Common myeloid progenitor, CD34-positive (primary cell): ENCODE results near the gene WWOX.

Source experiments
- CTCF ChIA-PET: fragments of 350-600 bp; sonication (Branson Sonifier 250); formaldehyde crosslinking; loops from one replicate; lab custom pipeline; 2021; ENCODE audit warnings: antibody characterized with exemption; lab: Charles Lee
- POLR2A ChIA-PET: fragments of 350-600 bp; sonication (Branson Sonifier 250); formaldehyde crosslinking; loops from one replicate; lab custom pipeline; 2021; ENCODE audit warnings: antibody characterized with exemption; lab: Charles Lee
- DNase-seq, 3 donors: peaks; one replicate each; pipeline versions ENCODE4 v3.0.0 to v3.0.0-alpha.2; 2013
- H3K27ac ChIP-seq, 2 experiments: 1 replicate in 1 of 2; 2 replicates in 1 of 2; pipeline ENCODE4 v1.7.0; 2013; ENCODE audit warnings: inconsistent platforms in 2 of 2, low read length in 2 of 2, mild to moderate bottlenecking in 2 of 2, low read depth in 1 of 2, moderate library complexity in 1 of 2; ENCODE audit not compliant: severe bottlenecking in 2 of 2, insufficient read depth in 1 of 2, poor library complexity in 1 of 2
- H3K27me3 ChIP-seq, 5 experiments: replicated peaks in 2 of 5; 1 replicate in 3 of 5; 2 replicates in 2 of 5; pipeline versions ENCODE4 v1.6.1 to v1.7.0; 2013; ENCODE audit warnings: low read length in 4 of 5, mild to moderate bottlenecking in 2 of 5, moderate library complexity in 2 of 5, inconsistent platforms in 1 of 5; ENCODE audit not compliant: insufficient read depth in 5 of 5, control insufficient read depth in 4 of 5
- H3K36me3 ChIP-seq, 4 experiments: 1 replicate in 2 of 4; 2 replicates in 2 of 4; pipeline versions ENCODE4 v1.6.1 to v1.7.0; 2013; ENCODE audit warnings: low read length in 3 of 4, control low read depth in 1 of 4, mild to moderate bottlenecking in 1 of 4; ENCODE audit not compliant: control insufficient read depth in 4 of 4, insufficient read depth in 4 of 4
- H3K4me1 ChIP-seq, 4 experiments: 1 replicate in 3 of 4; 2 replicates in 1 of 4; pipeline versions ENCODE4 v1.6.1 to v1.7.1; 2013; ENCODE audit warnings: low read length in 3 of 4, mild to moderate bottlenecking in 3 of 4, control low read depth in 1 of 4, inconsistent platforms in 1 of 4, moderate library complexity in 1 of 4; ENCODE audit not compliant: control insufficient read depth in 4 of 4, insufficient read depth in 4 of 4; ENCODE audit errors: control extremely low read depth in 1 of 4
- H3K4me3 ChIP-seq, 7 experiments: 1 replicate in 4 of 7; 2 replicates in 3 of 7; pipeline versions ENCODE4 v1.5.1 to v1.7.0; 2013; ENCODE audit warnings: mild to moderate bottlenecking in 7 of 7, low read length in 6 of 7, moderate library complexity in 6 of 7, inconsistent platforms in 2 of 7, low read depth in 2 of 7, control low read depth in 1 of 7; ENCODE audit not compliant: insufficient read depth in 4 of 7, control insufficient read depth in 1 of 7; ENCODE audit errors: extremely low read depth in 1 of 7
- H3K9me3 ChIP-seq, 5 experiments: 1 replicate in 4 of 5; 2 replicates in 1 of 5; pipeline versions ENCODE4 v1.6.1 to v1.7.1; 2013; ENCODE audit warnings: low read length in 4 of 5, mild to moderate bottlenecking in 2 of 5, inconsistent platforms in 1 of 5, low read depth in 1 of 5, moderate library complexity in 1 of 5; ENCODE audit not compliant: control insufficient read depth in 4 of 5, insufficient read depth in 2 of 5; ENCODE audit errors: control extremely low read depth in 1 of 5
- WGBS: methylation state at CpG from one replicate; pipeline ENCODE4 v1.1.5; 2013; ENCODE audit not compliant: insufficient coverage; 5-methylcytosine and 5-hydroxymethylcytosine counted together

WWOX gene

GRCh38 chr16:78677181-78677731 is 577.8 kb downstream of the WWOX start:
- H3K27ac ChIP-seq: no peak overlapping the region
- no peaks in the 10 kb centered on the region for H3K27me3 ChIP-seq
- POLR2A ChIA-PET: no interaction called here
- H3K4me3 ChIP-seq: peak overlapping the region in 2 of 7 experiments; percentile 4 to 29
- 33% methylated on average over 3 of the region's 4 CpGs for WGBS
- DNase-seq: peak in 1 of 3 donors; percentile 2
- no peaks in the 10 kb centered on the region for H3K9me3 ChIP-seq
- no peaks in the 10 kb centered on the region for H3K36me3 ChIP-seq
- peaks cover 0 to 13% (median 8%) of the 10 kb centered on the region in 4 experiments for H3K4me1 ChIP-seq
- CTCF ChIA-PET: no interaction called here

DNA sequence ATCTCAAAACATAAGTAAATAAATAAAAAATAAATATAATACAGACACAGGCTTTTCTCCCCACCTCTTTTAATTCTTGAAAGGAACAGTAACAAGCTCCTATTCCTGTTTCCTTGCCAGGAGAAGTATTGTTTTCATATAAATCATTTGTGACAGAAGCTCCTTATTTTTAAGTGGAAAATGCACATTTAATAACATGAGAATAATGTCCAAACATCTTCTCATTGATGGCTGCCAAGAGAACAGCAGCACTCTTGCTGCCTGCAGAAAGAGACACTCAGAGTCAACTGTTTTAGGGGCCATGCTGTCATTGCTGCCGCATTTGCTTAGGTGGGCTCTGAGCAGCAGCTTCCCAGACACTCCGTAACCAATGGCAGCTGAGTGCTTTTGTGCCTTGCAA is 580.1 kb downstream of the WWOX start:
- Histone ChIP-seq H3K4me1 (peaks cover 0 to 13% (median 8%) of the 10 kb centered on the region in 4 experiments), H3K27me3 (no peaks in the 10 kb centered on the region), H3K4me3 (no peak overlapping the region), H3K9me3 (no peaks in the 10 kb centered on the region), H3K27ac (no peak overlapping the region), H3K36me3 (no peaks in the 10 kb centered on the region)
- ChIA-PET POLR2A (no interaction called here), CTCF (no interaction called here)
- WGBS: 96% methylated on average over 2 of the region's 2 CpGs
- no peak for DNase-seq

- Histone ChIP-seq H3K27me3 (no peaks in the 10 kb centered on the region), H3K27ac (no peak overlapping the region), H3K4me1 (peaks cover 0 to 13% (median 8%) of the 10 kb centered on the region in 4 experiments), H3K36me3 (no peaks in the 10 kb centered on the region), H3K4me3 (no peak overlapping the region), H3K9me3 (no peaks in the 10 kb centered on the region)
- POLR2A ChIA-PET: no interaction called here
- CTCF ChIA-PET: no interaction called here
- DNase-seq: no peak
- 98% methylated on average over 5 of the region's 8 CpGs for WGBS
Observed at GRCh38 chr16:78681743-78682142, 582.3 kb downstream of the WWOX start.

DNA sequence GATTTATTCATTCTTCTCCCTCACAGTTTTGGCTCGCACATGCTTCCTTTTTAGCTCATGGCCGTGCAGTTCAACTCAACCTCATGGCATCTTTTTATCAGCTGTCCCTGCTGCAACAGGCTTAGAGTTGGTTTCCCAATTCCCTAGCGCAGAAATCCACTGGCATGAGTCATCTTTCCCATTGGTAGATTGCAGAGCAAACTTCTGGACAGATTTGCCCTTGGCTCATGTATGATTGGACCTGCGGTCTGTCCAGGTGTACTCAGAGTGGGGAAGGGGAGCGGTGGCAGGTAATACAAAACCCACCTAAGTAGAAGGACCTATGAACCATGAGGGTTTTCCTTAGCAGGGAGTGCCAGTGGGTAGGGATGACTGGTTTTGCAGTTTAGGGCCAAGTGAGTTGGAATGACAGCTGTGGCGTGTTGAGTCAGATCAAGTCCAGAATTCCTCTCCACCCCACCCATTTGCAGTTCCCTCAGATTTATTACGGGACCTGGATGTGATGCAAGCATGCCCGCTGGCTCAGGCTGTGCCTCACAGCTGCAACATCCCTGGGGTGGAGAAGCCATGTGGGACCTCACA is 584.7 kb downstream of the WWOX start:
- WGBS: 92% methylated on average over 6 of the region's 8 CpGs
- Histone ChIP-seq H3K4me3 (no peak overlapping the region), H3K4me1 (no peaks in the 10 kb centered on the region), H3K27me3 (no peaks in the 10 kb centered on the region), H3K27ac (no peak overlapping the region), H3K36me3 (no peaks in the 10 kb centered on the region), H3K9me3 (no peaks in the 10 kb centered on the region)
- ChIA-PET CTCF (interaction anchor here (1.0 kb wide), 1 partner anchor 16 kb away, joined by 4 read pairs; no protein-coding TSS in a partner anchor), POLR2A (no interaction called here)
- no peak for DNase-seq

DNA sequence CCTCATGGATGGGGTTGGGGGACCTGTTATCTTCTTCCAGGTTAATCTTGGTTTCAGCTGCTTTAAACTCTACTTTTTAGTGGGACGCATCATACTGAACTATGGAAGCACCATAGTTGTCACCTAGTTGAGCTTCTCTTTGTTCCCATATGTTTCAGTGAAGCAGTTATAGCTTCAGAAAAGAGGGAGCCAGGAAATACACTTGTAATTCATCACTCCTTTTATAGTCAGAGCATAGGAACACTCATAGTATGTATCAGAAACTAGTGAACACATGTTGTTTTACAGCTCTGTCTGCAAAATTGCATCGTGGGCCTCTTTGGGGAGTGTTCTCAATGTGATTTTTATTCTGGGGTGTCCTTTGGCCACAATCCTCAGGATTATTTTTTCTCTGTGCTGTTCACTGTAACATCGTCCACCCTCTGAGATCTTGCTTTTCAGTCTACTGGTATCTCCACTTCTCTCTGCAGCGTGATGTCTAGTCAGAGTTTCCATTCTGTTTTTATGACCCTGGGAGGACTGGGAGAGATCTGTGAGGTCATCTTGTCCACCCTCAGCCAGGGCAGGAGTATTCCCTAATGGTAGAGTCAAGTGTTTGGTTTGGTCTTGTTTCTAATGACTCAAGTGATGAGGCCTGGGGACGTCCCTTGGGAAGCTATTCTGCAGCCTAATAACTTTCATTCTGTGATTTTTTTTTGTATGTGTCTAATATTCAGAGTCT is 585.4 kb downstream of the WWOX start:
- CTCF ChIA-PET: no interaction called here
- 100% methylated on average over 2 of the region's 5 CpGs for WGBS

GRCh38 chr16:78686601-78687000 is 587.1 kb downstream of the WWOX start:
- Histone ChIP-seq H3K4me3 (no peak overlapping the region), H3K4me1 (no peaks in the 10 kb centered on the region), H3K36me3 (no peaks in the 10 kb centered on the region), H3K9me3 (peaks cover 0 to 3% (median 0%) of the 10 kb centered on the region in 5 experiments), H3K27me3 (no peaks in the 10 kb centered on the region), H3K27ac (no peak overlapping the region)
- ChIA-PET CTCF (no interaction called here), POLR2A (no interaction called here)
- DNase-seq: no peak
- whole genome bisulfite sequencing: no CpG with 5 or more reads among the region's 5 CpGs

More for the DNA sequence above, 585.4 kb downstream of the WWOX start:
- no peak for DNase-seq
- H3K4me1 ChIP-seq: no peaks in the 10 kb centered on the region
- no peaks in the 10 kb centered on the region for H3K27me3 ChIP-seq
- no peak overlapping the region for H3K27ac ChIP-seq
- no peaks in the 10 kb centered on the region for H3K36me3 ChIP-seq
- no peaks in the 10 kb centered on the region for H3K9me3 ChIP-seq
- H3K4me3 ChIP-seq: no peak overlapping the region
- POLR2A ChIA-PET: no interaction called here

GRCh38 chr16:78689028-78689427 is 589.6 kb downstream of the WWOX start:
- no peak for DNase-seq
- CTCF ChIA-PET: no interaction called here
- Histone ChIP-seq H3K9me3 (peaks cover 0 to 3% (median 1%) of the 10 kb centered on the region in 5 experiments), H3K4me3 (no peak overlapping the region), H3K36me3 (no peaks in the 10 kb centered on the region), H3K27ac (no peak overlapping the region), H3K27me3 (no peaks in the 10 kb centered on the region), H3K4me1 (no peaks in the 10 kb centered on the region)
- POLR2A ChIA-PET: no interaction called here
- WGBS: 50% methylated on average over 2 of the region's 2 CpGs
